ENCODE data around the gene RNF38. TPM values are rescaled to one million over a fixed set of nuclear protein-coding genes. Genes with fewer than 3 reads are reported as not detected.
"Not testable (repeated sequence)": the region's sequence is repeated elsewhere in the genome, so short reads cannot be mapped to it uniquely, and the experiment has no call there.

RNF38 gene
- total RNA-seq, 2 experiments from 2014 or later, result 24.9 to 27.1 TPM

DNA sequence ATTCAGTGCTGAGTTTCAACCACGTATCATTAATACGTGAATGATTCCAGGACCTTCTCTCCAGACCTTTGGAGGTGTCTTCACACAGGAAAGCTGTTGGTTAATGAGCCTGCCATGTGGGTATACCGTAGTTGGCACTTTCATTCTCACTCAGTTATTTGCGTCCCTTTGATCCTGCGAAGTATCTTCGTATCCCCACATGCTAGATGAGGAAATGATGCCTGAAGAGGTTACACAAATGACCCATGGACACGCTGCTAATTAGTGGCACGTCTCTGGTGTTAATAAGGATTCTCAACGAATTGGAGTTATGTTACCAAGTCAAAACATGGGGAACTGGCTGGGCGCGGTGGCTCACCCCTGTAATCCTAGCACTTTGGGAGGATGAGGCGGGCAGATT, 76.1 kb downstream of the RNF38 start:
- CTCF ChIA-PET, result interaction anchor here (1.1 kb wide), 1 partner anchor 15 kb away, joined by 4 read pairs; no protein-coding TSS in a partner anchor

DNA sequence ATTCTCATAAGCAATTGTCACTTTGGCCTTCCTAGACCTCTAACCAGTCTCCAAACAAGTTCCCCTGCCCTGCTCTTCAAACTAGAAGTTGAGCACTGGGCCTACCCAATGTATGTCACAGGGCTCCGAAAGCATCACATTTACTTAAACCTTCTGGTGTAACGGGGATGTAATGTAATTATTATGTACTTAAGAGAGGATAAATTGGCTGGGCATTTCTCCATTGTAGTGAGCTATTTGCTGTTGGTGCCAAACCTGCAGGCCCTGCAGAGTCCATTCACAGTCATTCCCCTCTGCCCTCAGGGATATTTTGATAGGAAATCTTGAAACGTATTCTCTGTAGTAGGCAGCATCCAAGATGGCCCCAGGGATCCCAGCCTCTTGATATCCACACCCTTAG, 77.6 kb downstream of the RNF38 start:
- intact Hi-C loops (cut with micrococcal nuclease), result loop anchor here (10.0 kb wide), 1 partner anchor 368 kb away; the partner anchor contains the start of gene OR2S2
- no peak overlapping the region for H3K4me3 Mint-ChIP-seq
- CTCF ChIA-PET, result interaction anchor here (0.5 kb wide), 1 partner anchor 554 kb away, joined by 3 read pairs; no protein-coding TSS in a partner anchor
- no peak overlapping the region for H3K27ac Mint-ChIP-seq
- DNase-seq, result no peak
- no peaks in the 10 kb centered on the region for H3K9me3 Mint-ChIP-seq
- POLR2A ChIA-PET, result no interaction called here
- peaks cover 2% of the 10 kb centered on the region for H3K27me3 Mint-ChIP-seq
- peaks cover 7% of the 10 kb centered on the region for H3K4me1 Mint-ChIP-seq (ENCODE audit: low read depth)
- no peaks in the 10 kb centered on the region for H3K36me3 Mint-ChIP-seq

More for the DNA sequence above, 76.1 kb downstream of the RNF38 start:
- Mint-ChIP-seq H3K27ac (no peak overlapping the region), H3K27me3 (no peaks in the 10 kb centered on the region), H3K36me3 (no peaks in the 10 kb centered on the region), H3K9me3 (no peaks in the 10 kb centered on the region), H3K4me1 (ENCODE audit: low read depth) (peaks cover 9% of the 10 kb centered on the region), H3K4me3 (no peak overlapping the region)
- intact Hi-C loops (cut with micrococcal nuclease), result loop anchor here (10.0 kb wide), 1 partner anchor 369 kb away; the partner anchor contains the start of gene OR2S2
- POLR2A ChIA-PET, result no interaction called here
- no peak for DNase-seq

DNA sequence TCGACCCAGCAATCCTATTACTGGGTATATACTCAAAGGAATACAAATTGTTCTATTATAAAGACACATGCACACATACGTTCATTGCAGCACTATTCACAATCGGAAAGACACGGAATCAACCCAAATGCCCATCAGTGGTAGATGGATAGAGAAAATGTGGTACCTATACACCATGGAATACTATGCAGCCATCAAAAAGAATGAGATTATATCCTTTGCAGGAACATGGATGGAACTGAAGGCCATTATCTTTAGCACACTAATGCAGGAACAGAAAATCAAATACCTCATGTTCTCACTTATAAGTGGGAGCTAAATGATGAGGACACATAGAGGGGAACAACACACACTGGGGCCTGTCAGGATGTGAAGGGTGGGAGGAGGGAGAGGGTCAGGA, 78.2 kb downstream of the RNF38 start:
- DNase-seq; POLR2A ChIA-PET; H3K9me3 Mint-ChIP-seq; H3K27me3 Mint-ChIP-seq; H3K36me3 Mint-ChIP-seq; H3K27ac Mint-ChIP-seq; H3K4me3 Mint-ChIP-seq; H3K4me1 Mint-ChIP-seq (ENCODE audit: low read depth): not testable (repeated sequence)
- CTCF ChIA-PET, result interaction anchor here (0.5 kb wide), 1 partner anchor 555 kb away, joined by 3 read pairs; no protein-coding TSS in a partner anchor
- intact Hi-C loops (cut with micrococcal nuclease), result loop anchor here (10.0 kb wide), 1 partner anchor 367 kb away; the partner anchor contains the start of gene OR2S2

DNA sequence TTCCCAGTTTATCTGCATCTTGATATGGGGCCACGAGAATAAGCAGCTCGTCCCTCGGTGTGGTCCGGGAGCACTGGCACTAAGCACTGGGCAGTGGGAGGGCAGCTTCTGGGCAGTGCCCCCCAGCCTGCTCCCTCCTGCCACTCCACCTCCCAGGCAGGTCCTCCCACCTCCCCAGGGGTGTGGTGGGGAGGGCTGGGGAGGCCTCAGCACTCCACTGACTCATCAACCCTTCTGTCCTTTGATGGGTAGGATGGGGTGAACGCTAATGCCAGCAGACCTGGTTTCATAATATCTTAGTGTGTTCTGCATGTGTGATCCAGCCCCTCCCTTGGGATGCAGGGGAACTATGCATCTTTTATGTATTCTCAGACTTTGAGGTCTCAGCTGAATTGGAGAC, 79.6 kb downstream of the RNF38 start:
- no peaks in the 10 kb centered on the region for H3K36me3 Mint-ChIP-seq
- H3K27me3 Mint-ChIP-seq, result peaks cover 2% of the 10 kb centered on the region
- POLR2A ChIA-PET, result no interaction called here
- H3K4me1 Mint-ChIP-seq (ENCODE audit: low read depth), result peaks cover 7% of the 10 kb centered on the region
- H3K27ac Mint-ChIP-seq, result no peak overlapping the region
- no peaks in the 10 kb centered on the region for H3K9me3 Mint-ChIP-seq
- intact Hi-C loops (cut with micrococcal nuclease), result loop anchor here (10.0 kb wide), 1 partner anchor 366 kb away; the partner anchor contains the start of gene OR2S2
- DNase-seq, result no peak
- CTCF ChIA-PET, result interaction anchor here (0.6 to 3.2 kb wide), 2 partner anchors 9 to 71 kb away, joined by 3 to 13 read pairs; no protein-coding TSS in a partner anchor
- no peak overlapping the region for H3K4me3 Mint-ChIP-seq

GRCh38 chr9:36319806-36320205, 80.3 kb downstream of the RNF38 start:
- Mint-ChIP-seq H3K4me1 (ENCODE audit: low read depth) (peaks cover 7% of the 10 kb centered on the region), H3K27ac (no peak overlapping the region), H3K9me3 (no peaks in the 10 kb centered on the region), H3K27me3 (peaks cover 2% of the 10 kb centered on the region), H3K4me3 (no peak overlapping the region), H3K36me3 (no peaks in the 10 kb centered on the region)
- no peak for DNase-seq
- ChIA-PET POLR2A (interaction anchor here (1.0 kb wide), 1 partner anchor 22 kb away, joined by 3 read pairs; no protein-coding TSS in a partner anchor), CTCF (interaction anchor here (3.2 kb wide), 1 partner anchor 9 kb away, joined by 13 read pairs; no protein-coding TSS in a partner anchor)
- intact Hi-C loops (cut with micrococcal nuclease), result loop anchor here (10.0 kb wide), 1 partner anchor 365 kb away; the partner anchor contains the start of gene OR2S2

DNA sequence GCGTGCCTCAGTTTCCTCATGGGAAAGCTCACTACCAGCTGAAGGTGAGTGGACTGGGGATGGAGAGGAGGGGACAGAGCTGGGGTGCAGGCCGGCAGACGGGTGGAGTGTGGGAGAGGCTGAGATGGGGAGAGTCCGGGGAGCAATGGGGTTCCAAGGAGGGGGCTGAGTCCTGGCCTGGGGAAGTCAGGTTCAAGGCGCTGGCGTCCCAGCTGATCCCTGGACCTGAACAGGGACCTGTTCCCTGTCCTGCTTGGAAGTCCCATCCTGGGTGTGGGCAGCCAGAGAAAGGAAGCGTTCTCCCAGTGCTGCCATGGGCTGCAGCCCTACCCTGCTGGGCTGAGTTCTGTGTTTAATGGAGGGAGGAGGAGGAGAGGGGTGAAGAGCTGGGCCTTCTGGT, 80.9 kb downstream of the RNF38 start:
- H3K36me3 Mint-ChIP-seq, result no peaks in the 10 kb centered on the region
- intact Hi-C loops (cut with micrococcal nuclease), result no loop called here
- POLR2A ChIA-PET, result interaction anchor here (1.0 kb wide), 1 partner anchor 23 kb away, joined by 3 read pairs; no protein-coding TSS in a partner anchor
- CTCF ChIA-PET, result interaction anchor here (3.2 kb wide), 1 partner anchor 10 kb away, joined by 13 read pairs; no protein-coding TSS in a partner anchor
- H3K9me3 Mint-ChIP-seq, result no peaks in the 10 kb centered on the region
- H3K27me3 Mint-ChIP-seq, result peaks cover 2% of the 10 kb centered on the region
- H3K27ac Mint-ChIP-seq, result no peak overlapping the region
- no peak overlapping the region for H3K4me3 Mint-ChIP-seq
- DNase-seq, result no peak
- peaks cover 7% of the 10 kb centered on the region for H3K4me1 Mint-ChIP-seq (ENCODE audit: low read depth)

- Mint-ChIP-seq H3K9me3 (no peaks in the 10 kb centered on the region), H3K27ac (no peak overlapping the region), H3K36me3 (no peaks in the 10 kb centered on the region), H3K4me3 (no peak overlapping the region), H3K27me3 (peaks cover 2% of the 10 kb centered on the region), H3K4me1 (ENCODE audit: low read depth) (no peaks in the 10 kb centered on the region)
- intact Hi-C loops (cut with micrococcal nuclease), result no loop called here
- ChIA-PET CTCF (interaction anchor here (0.6 to 3.2 kb wide), 2 partner anchors 11 to 83 kb away, joined by 3 to 13 read pairs; no protein-coding TSS in a partner anchor), POLR2A (no interaction called here)
- no peak for DNase-seq
Measured at GRCh38 chr9:36318212-36318802, 81.8 kb downstream of the RNF38 start.

- no peak overlapping the region for H3K4me3 Mint-ChIP-seq
- peaks cover 2% of the 10 kb centered on the region for H3K27me3 Mint-ChIP-seq
- no peaks in the 10 kb centered on the region for H3K36me3 Mint-ChIP-seq
- CTCF ChIA-PET, result interaction anchor here (1.7 kb wide), 1 partner anchor 11 kb away, joined by 4 read pairs; no protein-coding TSS in a partner anchor
- DNase-seq, result no peak
- H3K4me1 Mint-ChIP-seq (ENCODE audit: low read depth), result no peaks in the 10 kb centered on the region
- POLR2A ChIA-PET, result no interaction called here
- no peak overlapping the region for H3K27ac Mint-ChIP-seq
- H3K9me3 Mint-ChIP-seq, result no peaks in the 10 kb centered on the region
- intact Hi-C loops (cut with micrococcal nuclease), result no loop called here
Measured at GRCh38 chr9:36317766-36318165, 82.3 kb downstream of the RNF38 start.

GRCh38 chr9:36316611-36317317, 83.3 kb downstream of the RNF38 start:
- no peaks in the 10 kb centered on the region for H3K9me3 Mint-ChIP-seq
- H3K4me3 Mint-ChIP-seq, result no peak overlapping the region
- intact Hi-C loops (cut with micrococcal nuclease), result no loop called here
- no peaks in the 10 kb centered on the region for H3K4me1 Mint-ChIP-seq (ENCODE audit: low read depth)
- H3K27me3 Mint-ChIP-seq, result peaks cover 2% of the 10 kb centered on the region
- no peaks in the 10 kb centered on the region for H3K36me3 Mint-ChIP-seq
- no peak for DNase-seq
- POLR2A ChIA-PET, result no interaction called here
- H3K27ac Mint-ChIP-seq, result no peak overlapping the region
- CTCF ChIA-PET, result interaction anchor here (1.7 kb wide), 1 partner anchor 12 kb away, joined by 4 read pairs; no protein-coding TSS in a partner anchor

- CTCF ChIA-PET, result interaction anchor here (1.7 kb wide), 1 partner anchor 13 kb away, joined by 4 read pairs; no protein-coding TSS in a partner anchor
- no peak overlapping the region for H3K27ac Mint-ChIP-seq
- intact Hi-C loops (cut with micrococcal nuclease), result no loop called here
- DNase-seq, result no peak
- H3K4me1 Mint-ChIP-seq (ENCODE audit: low read depth), result no peaks in the 10 kb centered on the region
- POLR2A ChIA-PET, result no interaction called here
- no peaks in the 10 kb centered on the region for H3K36me3 Mint-ChIP-seq
- H3K4me3 Mint-ChIP-seq, result no peak overlapping the region
- H3K27me3 Mint-ChIP-seq, result peaks cover 2% of the 10 kb centered on the region
- no peaks in the 10 kb centered on the region for H3K9me3 Mint-ChIP-seq
Measured at GRCh38 chr9:36316049-36316448, 84.0 kb downstream of the RNF38 start.

- CTCF ChIA-PET, result interaction anchor here (0.7 kb wide), 1 partner anchor 14 kb away, joined by 3 read pairs; no protein-coding TSS in a partner anchor
- intact Hi-C loops (cut with micrococcal nuclease), result no loop called here
Measured at GRCh38 chr9:36315283-36315682, 84.8 kb downstream of the RNF38 start.

GRCh38 chr9:36314740-36315139, 85.3 kb downstream of the RNF38 start:
- H3K27me3 Mint-ChIP-seq, result peaks cover 2% of the 10 kb centered on the region
- H3K36me3 Mint-ChIP-seq, result no peaks in the 10 kb centered on the region
- intact Hi-C loops (cut with micrococcal nuclease), result no loop called here
- H3K4me1 Mint-ChIP-seq (ENCODE audit: low read depth), result no peaks in the 10 kb centered on the region
- ChIA-PET POLR2A (no interaction called here), CTCF (interaction anchor here (0.7 to 1.3 kb wide), 2 partner anchors 14 to 16 kb away, joined by 3 to 4 read pairs; no protein-coding TSS in a partner anchor)
- no peak overlapping the region for H3K27ac Mint-ChIP-seq
- no peaks in the 10 kb centered on the region for H3K9me3 Mint-ChIP-seq
- H3K4me3 Mint-ChIP-seq, result no peak overlapping the region
- no peak for DNase-seq

More at GRCh38 chr9:36315283-36315682, 84.8 kb downstream of the RNF38 start:
- no peak overlapping the region for H3K4me3 Mint-ChIP-seq
- no peak overlapping the region for H3K27ac Mint-ChIP-seq
- H3K36me3 Mint-ChIP-seq, result no peaks in the 10 kb centered on the region
- no peaks in the 10 kb centered on the region for H3K9me3 Mint-ChIP-seq
- POLR2A ChIA-PET, result no interaction called here
- H3K4me1 Mint-ChIP-seq (ENCODE audit: low read depth), result no peaks in the 10 kb centered on the region
- no peak for DNase-seq
- peaks cover 2% of the 10 kb centered on the region for H3K27me3 Mint-ChIP-seq
